ENCODE results near the gene SEC22B. TPM values are rescaled to one million over a fixed set of nuclear protein-coding genes. Genes with fewer than 3 reads are reported as not detected.
"Not testable (repeated sequence)": the region's sequence is repeated elsewhere in the genome, so short reads cannot be mapped to it uniquely, and the experiment has no call there.

SEC22B gene
- total RNA-seq, 2 donors from 2014 or later = 23.6 to 31.3 TPM

DNA sequence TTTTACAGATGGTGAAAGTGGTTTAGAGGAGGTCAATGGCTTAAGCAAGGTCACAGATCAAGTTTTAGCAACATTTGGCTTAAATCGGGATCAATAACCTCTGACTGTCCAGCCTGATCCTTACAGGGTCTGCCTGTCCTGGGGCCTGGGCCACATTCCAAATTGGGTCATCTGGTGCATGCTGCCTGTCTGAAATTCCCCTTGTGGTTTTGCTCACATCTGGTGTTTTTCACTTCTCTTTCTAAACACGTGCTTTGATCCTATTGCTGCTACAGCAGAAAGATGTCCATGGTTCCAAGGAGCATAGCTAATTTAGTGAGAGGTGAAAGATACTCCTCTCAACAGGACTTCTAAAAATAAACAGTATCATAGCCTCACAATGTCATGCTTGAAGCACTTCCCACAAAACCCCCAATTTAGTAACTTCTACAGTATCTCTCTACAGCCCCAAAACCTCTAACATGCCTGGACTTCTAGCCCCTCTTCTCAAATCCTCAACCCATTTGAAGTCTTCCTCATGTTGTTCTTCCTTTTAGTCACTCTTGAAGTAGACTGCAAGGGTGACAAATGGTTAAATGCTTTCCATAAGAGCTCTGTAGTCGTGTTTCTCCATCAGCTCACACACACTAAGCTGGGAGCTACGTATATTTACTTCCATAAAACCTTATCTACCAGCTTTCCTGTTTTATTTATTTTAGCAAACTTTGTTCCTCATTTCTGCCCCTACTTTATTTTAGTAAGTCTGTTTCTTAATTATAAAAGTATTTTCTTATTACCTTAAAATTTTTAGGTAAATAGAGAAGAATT, 58.7 kb downstream of the SEC22B start:
- H3K27me3 ChIP-seq (replicated peaks; ENCODE audit: insufficient read depth); DNase-seq (ENCODE audit: low spot score); H3K36me3 ChIP-seq; H3K4me3 ChIP-seq; H3K9me3 ChIP-seq; H3K4me1 ChIP-seq (replicated peaks); intact Hi-C loops (cut with DNase I); H3K27ac ChIP-seq: not testable (repeated sequence)
- WGBS = 22% methylated on average over 2 of the region's 4 CpGs

DNA sequence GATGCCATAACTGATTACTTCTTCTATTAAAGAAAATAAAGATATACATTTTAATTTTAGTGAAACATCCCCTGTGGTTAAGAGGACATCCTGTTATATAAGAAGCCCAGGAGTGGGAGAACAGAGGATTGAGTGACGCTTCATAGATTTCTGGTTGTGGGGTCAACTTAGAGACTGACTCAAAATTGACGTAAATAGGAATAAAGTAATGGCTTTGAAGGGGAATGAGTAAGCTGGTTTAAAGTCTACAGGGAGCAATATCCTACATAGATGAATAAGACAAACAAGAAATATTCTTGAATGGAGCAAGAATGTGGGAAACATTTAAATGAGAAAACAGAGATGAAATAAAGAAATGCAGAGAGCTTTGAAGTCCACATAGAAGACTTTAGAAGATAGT, 60.2 kb downstream of the SEC22B start:
- WGBS = 98% methylated on average over 2 of the region's 2 CpGs
- H3K36me3 ChIP-seq; H3K27ac ChIP-seq; H3K27me3 ChIP-seq (replicated peaks; ENCODE audit: insufficient read depth); H3K9me3 ChIP-seq; H3K4me3 ChIP-seq; intact Hi-C loops (cut with DNase I); DNase-seq (ENCODE audit: low spot score); H3K4me1 ChIP-seq (replicated peaks): not testable (repeated sequence)

DNA sequence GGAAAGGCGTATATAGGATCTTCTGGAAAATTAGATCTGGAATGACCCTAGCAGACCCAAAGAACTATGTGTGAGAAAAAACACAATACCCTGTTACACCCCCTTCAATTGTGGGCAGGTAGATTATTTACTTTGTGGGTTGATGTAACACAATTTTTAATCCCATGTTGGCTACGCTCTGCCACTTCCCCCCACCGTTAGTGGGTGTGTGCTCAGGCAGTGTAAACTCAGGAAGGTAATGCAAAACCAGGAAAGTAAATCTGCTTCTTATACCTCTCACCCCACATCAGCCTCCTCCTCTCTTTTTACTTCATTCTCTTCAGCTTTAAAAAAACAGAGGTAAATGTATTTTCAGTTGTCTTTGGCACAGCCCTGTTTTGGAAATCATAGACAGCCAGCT, 63.2 kb downstream of the SEC22B start:
- H3K4me1 ChIP-seq (replicated peaks); H3K27ac ChIP-seq; H3K27me3 ChIP-seq (replicated peaks; ENCODE audit: insufficient read depth); H3K36me3 ChIP-seq; H3K9me3 ChIP-seq; intact Hi-C loops (cut with DNase I); H3K4me3 ChIP-seq; DNase-seq (ENCODE audit: low spot score): not testable (repeated sequence)
- WGBS = 40% methylated on average over 1 of the region's 3 CpGs

DNA sequence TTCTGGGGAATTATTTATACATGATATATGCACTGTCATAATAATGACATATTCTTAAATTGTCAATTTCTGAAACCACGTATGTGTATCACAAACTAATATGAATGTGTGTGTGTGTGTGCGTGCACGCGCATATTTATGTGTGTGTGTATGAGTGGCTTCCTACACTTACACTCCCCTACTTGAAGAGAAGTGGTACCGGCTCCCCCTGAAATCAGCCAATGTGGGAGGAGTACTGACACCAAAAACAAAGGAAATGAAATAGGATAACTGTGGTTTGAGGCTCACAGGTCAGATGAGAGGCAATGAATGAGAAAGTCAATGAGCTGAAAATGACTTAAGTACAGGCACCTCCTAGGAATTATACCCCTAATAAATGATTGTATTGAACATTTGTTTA, 64.1 kb downstream of the SEC22B start:
- H3K27me3 ChIP-seq (replicated peaks; ENCODE audit: insufficient read depth); H3K4me1 ChIP-seq (replicated peaks); intact Hi-C loops (cut with DNase I); DNase-seq (ENCODE audit: low spot score); H3K4me3 ChIP-seq; H3K9me3 ChIP-seq; H3K27ac ChIP-seq; H3K36me3 ChIP-seq: not testable (repeated sequence)
- WGBS = 90% methylated on average over 5 of the region's 5 CpGs

DNA sequence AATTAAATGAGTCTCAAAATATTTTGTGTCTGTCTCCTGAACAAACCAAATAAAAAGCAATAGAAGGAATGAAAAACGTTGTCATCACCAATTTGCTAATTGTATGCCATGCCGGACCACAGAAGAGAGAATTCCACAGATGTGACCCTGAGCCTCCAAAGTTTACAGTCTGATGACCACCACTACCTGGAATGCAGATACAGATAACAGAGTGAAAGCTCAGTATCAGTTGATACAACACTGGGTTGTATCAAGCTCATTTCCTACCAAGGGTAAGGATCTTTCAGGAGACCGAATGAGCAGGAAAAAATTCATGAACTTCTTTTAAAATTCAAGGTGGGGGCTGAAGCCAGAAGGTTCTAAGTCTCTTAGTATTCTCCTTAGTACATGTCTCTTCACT, 64.5 kb downstream of the SEC22B start:
- H3K27me3 ChIP-seq (replicated peaks; ENCODE audit: insufficient read depth); H3K36me3 ChIP-seq; H3K4me1 ChIP-seq (replicated peaks); H3K4me3 ChIP-seq; H3K9me3 ChIP-seq; intact Hi-C loops (cut with DNase I); DNase-seq (ENCODE audit: low spot score); H3K27ac ChIP-seq: not testable (repeated sequence)
- no CpG with 5 or more reads among the region's 3 CpGs for WGBS

DNA sequence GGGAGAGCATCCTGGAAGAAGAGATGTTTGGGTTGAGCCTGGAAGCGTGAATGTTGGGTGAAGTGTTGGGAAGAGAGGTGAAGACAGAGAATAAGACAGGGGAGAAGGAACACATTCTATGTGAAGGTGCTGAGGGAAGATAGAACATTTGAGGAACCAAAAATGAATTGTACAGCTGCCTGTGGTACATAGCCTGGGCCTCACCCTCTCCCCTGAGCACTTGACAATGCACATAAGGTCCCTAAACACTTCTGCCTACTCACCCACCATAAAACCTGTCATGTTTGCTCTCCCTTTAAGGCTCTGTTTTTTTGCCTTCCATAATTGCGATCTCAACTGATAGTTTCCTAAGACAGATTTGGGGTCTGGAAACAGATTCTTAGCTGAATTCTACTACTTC, 65.3 kb downstream of the SEC22B start:
- H3K36me3 ChIP-seq; intact Hi-C loops (cut with DNase I); H3K4me3 ChIP-seq; H3K27ac ChIP-seq; H3K27me3 ChIP-seq (replicated peaks; ENCODE audit: insufficient read depth); DNase-seq (ENCODE audit: low spot score); H3K9me3 ChIP-seq; H3K4me1 ChIP-seq (replicated peaks): not testable (repeated sequence)
- 100% methylated on average over 1 of the region's 2 CpGs for WGBS

DNA sequence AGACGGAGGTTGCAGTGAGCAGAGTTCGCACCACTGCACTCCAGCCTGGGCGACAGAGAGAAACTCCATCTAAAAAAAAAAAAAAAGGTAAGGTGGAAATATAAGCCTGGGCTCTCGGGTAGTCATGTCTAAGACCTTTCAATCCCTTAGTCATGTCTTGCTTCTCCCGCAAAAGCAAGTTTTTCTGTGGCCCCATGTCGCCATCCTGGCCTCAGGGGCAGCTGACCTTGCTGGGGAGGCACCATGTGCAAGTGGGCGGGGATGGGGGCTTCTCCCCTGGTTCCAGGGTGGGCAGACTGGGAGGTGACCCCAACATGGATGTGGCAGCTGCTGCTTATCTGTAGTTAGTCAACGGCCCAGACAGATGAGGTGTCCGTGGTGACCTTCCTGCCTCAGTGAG, 66.7 kb downstream of the SEC22B start:
- H3K36me3 ChIP-seq; DNase-seq (ENCODE audit: low spot score); H3K27me3 ChIP-seq (replicated peaks; ENCODE audit: insufficient read depth); H3K27ac ChIP-seq; H3K4me1 ChIP-seq (replicated peaks); H3K4me3 ChIP-seq; H3K9me3 ChIP-seq; intact Hi-C loops (cut with DNase I): not testable (repeated sequence)
- 98% methylated on average over 6 of the region's 9 CpGs for WGBS

DNA sequence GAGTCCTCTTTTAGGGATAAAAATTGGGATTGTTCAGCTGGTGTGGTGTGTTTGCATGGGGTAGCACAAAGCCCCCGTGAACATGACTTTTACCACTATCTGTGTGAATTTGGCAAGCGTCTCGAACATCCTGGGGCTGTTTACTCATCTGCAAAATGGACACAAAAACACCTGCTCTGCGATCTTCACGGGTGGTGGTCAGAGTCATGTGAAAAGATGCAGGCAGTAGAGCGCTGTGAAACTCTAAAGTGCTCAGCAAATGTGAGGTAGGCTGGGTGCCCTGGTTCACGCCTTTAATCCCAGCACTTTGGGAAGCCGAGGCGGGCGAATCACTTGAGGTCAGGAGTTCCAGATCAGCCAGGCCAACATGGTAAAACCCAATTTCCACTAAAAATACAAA, 67.1 kb downstream of the SEC22B start:
- H3K4me1 ChIP-seq (replicated peaks); H3K9me3 ChIP-seq; H3K4me3 ChIP-seq; H3K27ac ChIP-seq; H3K27me3 ChIP-seq (replicated peaks; ENCODE audit: insufficient read depth); H3K36me3 ChIP-seq; DNase-seq (ENCODE audit: low spot score); intact Hi-C loops (cut with DNase I): not testable (repeated sequence)
- WGBS = 97% methylated on average over 10 of the region's 10 CpGs

DNA sequence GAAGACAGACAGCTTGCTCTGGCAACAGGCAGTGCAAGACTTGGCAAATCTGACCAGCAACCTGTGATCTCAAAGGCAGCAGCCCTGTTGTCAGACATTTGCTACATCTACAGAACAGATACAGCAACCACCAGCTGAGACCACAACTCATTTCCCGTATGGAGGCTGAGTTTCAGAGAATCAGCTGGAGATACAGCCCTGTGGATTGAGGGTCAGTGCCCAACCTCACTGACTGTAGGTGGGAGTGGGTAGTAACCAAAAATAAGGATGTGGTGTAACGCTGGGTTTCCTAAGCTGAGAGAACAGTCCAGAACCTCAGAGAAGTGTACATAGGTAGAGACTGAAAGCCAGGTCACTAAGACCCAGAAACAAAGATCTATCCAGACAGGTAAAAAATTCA, 71.0 kb downstream of the SEC22B start:
- H3K4me1 ChIP-seq (replicated peaks); H3K36me3 ChIP-seq; intact Hi-C loops (cut with DNase I); H3K27me3 ChIP-seq (replicated peaks; ENCODE audit: insufficient read depth); DNase-seq (ENCODE audit: low spot score); H3K27ac ChIP-seq; H3K4me3 ChIP-seq; H3K9me3 ChIP-seq: not testable (repeated sequence)
- WGBS = 68% methylated on average over 2 of the region's 2 CpGs

DNA sequence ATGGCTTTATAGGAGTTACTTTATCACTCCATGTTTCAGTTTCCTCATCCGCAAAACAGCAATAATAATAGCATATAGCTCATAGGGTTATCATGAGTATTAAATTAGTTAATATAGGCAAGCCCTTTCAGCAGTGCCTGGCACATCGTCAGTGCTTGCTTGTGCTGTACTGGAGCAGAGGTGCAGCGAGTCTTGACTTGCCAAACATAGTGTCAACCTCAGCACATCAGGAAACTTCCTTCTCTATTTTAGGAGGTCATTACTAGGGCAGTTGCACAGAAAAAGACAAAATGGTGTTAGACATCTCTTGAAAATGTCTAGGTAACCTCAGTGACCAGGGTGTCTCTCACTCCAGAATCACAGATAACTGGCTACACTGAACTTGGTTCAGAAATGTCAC, 72.6 kb downstream of the SEC22B start:
- DNase-seq (ENCODE audit: low spot score); intact Hi-C loops (cut with DNase I); H3K4me3 ChIP-seq; H3K9me3 ChIP-seq; H3K4me1 ChIP-seq (replicated peaks); H3K27me3 ChIP-seq (replicated peaks; ENCODE audit: insufficient read depth); H3K36me3 ChIP-seq; H3K27ac ChIP-seq: not testable (repeated sequence)
- no CpG with 5 or more reads among the region's 3 CpGs for WGBS

DNA sequence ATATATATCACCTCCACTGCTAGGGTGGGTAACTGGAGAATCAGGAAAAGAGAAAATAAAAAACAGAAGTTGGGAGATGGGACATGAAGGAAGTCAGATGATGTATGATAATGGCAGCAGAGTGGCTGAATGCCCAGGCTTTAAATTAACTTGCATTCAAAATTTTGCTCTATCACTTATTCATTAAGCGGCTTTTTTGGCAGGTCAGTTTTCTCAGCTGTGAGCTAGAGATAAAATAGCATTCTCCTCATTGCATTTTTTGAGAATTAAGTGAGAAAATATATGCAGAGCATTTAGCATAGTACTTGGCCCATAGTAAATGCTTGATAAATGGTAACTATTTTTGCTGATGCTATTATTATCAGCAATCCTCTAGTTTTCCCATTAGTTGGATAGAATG, 74.7 kb downstream of the SEC22B start:
- DNase-seq (ENCODE audit: low spot score); H3K9me3 ChIP-seq: not testable (repeated sequence)

More for the DNA sequence above, 74.7 kb downstream of the SEC22B start:
- H3K4me1 ChIP-seq (replicated peaks); H3K36me3 ChIP-seq; H3K27ac ChIP-seq; H3K27me3 ChIP-seq (replicated peaks; ENCODE audit: insufficient read depth); H3K4me3 ChIP-seq; intact Hi-C loops (cut with DNase I): not testable (repeated sequence)
- WGBS = 93% methylated on average over 1 of the region's 1 CpG
